ENCODE results near the gene PTPRG.

GRCh38 chr3:61869371-61869770 is 308.0 kb downstream of the PTPRG start:
- TF ChIP-seq CTCF (IDR thresholded peaks at IDR 0.05; ENCODE audit: low read depth, low read length, poor library complexity, severe bottlenecking) (no peak), EZH2phosphoT487 (IDR thresholded peaks at IDR 0.05; ENCODE audit: borderline replicate concordance, low read length) (no peak)

All from DOHH2 (cell line).